GM12864 (cell line): ENCODE measurements around the gene LAT.

ENCODE experiments used
- DNase-seq: peaks from one replicate; pipeline ENCODE4 v3.0.0-alpha.2; 2011; ENCODE audit warnings: low read depth
- H3K4me3 ChIP-seq: 2 replicates; pipeline ENCODE4 v1.5.1; 2011; ENCODE audit warnings: mild to moderate bottlenecking, low read depth, low read length, control low read depth
- TF ChIP-seq, protein P1 (sequence below): IDR thresholded peaks from 2 replicates; pipeline ENCODE4 v1.5.1; 2011; ENCODE audit warnings: low read depth, mild to moderate bottlenecking, moderate library complexity, low read length, control low read depth, inconsistent platforms; ENCODE audit errors: missing control alignments

The LAT gene

DNA sequence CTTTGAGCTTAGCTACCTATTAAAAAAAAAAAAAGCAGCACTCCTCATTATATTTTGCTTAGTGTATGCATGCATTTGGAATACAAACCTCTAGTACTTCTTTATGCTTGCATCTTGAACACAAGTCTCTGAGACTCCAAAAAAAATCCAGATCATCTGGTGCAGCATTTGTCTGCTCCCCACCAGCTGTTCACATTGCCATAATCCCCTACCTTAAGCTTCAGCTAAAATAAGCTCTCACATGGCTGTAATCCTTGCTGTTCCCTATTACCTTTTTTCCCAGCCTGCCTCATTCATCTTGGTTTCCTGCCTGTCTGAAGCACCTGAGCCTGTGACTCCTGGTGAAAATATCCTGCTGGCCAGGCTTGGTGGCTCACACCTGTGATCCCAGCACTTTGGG lies 41.6 kb upstream of the LAT start:
- H3K4me3 ChIP-seq, result no peak overlapping the region
- no peak for DNase-seq
- TF ChIP-seq, protein P1, sequence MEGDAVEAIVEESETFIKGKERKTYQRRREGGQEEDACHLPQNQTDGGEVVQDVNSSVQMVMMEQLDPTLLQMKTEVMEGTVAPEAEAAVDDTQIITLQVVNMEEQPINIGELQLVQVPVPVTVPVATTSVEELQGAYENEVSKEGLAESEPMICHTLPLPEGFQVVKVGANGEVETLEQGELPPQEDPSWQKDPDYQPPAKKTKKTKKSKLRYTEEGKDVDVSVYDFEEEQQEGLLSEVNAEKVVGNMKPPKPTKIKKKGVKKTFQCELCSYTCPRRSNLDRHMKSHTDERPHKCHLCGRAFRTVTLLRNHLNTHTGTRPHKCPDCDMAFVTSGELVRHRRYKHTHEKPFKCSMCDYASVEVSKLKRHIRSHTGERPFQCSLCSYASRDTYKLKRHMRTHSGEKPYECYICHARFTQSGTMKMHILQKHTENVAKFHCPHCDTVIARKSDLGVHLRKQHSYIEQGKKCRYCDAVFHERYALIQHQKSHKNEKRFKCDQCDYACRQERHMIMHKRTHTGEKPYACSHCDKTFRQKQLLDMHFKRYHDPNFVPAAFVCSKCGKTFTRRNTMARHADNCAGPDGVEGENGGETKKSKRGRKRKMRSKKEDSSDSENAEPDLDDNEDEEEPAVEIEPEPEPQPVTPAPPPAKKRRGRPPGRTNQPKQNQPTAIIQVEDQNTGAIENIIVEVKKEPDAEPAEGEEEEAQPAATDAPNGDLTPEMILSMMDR, result no peak

DNA sequence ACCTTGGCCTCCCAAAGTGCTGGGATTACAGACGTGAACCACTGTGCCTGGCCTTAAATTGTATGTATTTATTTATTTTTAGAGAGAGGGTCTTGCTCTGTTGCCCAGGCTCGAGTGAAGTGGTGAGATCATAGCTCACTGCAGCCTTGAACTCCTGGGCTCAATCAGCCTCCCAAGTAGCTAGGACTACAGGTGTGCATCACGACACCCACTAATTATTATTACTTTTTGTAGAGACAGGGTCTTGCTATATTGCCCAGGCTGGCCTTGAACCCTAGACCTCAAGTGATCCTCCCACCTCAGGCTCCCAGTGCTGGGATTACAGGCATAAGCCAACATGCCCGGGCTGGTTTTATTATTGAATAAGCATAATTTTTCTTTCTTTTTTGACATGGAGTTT lies 38.2 kb upstream of the LAT start:
- no peak overlapping the region for H3K4me3 ChIP-seq
- DNase-seq, result no peak
- TF ChIP-seq, protein P1, result no peak

DNA sequence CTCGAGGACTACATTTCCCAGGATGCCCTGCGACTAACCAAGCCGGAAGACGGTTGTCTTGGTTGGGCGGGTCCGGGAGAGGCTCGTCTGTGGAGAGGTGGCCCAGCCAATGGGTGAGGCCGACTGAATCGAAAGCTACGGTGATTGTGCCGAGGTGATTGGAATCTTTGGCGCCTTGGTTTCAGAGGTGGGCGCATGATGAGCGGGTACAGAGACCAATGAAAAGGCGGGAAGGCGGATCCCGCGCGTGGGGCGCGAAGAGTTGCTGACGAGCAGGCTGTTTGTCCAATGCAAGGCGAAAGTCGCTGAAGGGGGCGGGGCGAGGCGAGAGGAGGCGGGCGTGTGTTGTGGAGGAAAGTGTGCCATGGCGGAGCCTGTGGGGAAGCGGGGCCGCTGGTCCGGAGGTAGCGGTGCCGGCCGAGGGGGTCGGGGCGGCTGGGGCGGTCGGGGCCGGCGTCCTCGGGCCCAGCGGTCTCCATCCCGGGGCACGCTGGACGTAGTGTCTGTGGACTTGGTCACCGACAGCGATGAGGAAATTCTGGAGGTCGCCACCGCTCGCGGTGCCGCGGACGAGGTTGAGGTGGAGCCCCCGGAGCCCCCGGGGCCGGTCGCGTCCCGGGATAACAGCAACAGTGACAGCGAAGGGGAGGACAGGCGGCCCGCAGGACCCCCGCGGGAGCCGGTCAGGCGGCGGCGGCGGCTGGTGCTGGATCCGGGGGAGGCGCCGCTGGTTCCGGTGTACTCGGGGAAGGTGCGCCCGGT lies 34.0 kb upstream of the LAT start, which contains the start of gene NFATC2IP:
Gene NFATC2IP (plus strand): TSS at position 290 of the 762 bp plus-strand sequence. CDS start 75 bp downstream, at position 365.
- TF ChIP-seq, protein P1, result no peak
- peak; percentile 100 for DNase-seq
- H3K4me3 ChIP-seq, result peak within 1 kb of the TSS; percentile 99

DNA sequence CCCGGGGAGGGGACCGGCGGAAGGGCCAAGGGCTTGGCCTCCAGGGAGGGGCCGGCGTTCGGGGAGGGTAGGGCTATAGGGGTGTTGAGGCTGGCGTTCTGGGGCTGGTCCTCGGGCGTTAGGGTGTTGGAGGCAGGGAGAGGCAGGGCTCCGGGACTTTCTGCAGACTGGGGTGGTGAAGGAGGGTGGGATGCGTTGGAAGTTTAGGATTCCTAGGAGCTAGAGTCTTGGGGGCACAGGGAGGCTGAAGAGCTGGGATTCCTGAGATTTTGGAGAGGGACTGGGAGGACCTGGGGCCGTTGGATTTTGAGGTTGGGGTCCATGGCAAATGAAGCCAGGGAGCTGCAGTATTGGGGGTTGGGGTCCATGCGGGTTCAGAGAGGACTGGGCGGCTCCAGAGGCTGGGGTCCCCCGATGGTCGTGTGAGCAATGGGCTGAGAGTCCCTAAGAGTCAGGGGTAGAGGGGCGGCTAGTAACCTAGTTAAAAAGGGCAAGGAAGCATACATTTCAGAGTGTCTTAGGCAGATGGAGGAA lies 33.4 kb upstream of the LAT start:
- no peak for DNase-seq
- TF ChIP-seq, protein P1, result no peak

DNA sequence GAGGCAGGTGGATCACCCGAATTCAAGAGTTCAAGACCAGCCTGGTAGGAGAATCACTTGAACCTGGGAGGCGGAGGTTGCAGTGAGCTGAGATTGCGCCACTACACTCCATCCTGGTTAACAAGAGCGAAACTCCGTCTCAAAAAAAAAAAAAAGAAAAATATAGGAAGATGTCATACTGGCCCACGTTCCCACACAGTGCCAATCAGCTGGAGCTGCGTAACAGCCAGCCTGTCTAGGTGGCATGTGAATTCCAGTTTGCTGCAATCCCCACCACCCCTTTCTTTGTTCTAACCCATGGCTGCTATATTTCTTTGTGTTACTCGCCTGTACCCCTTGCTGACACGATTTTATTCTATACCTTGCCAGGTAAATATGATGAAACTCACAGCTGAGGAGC lies 26.6 kb upstream of the LAT start:
- no peak for DNase-seq
- TF ChIP-seq, protein P1, result no peak
- no peak overlapping the region for H3K4me3 ChIP-seq

More for the DNA sequence above, 33.4 kb upstream of the LAT start:
- peak overlapping the region; percentile 99 for H3K4me3 ChIP-seq

DNA sequence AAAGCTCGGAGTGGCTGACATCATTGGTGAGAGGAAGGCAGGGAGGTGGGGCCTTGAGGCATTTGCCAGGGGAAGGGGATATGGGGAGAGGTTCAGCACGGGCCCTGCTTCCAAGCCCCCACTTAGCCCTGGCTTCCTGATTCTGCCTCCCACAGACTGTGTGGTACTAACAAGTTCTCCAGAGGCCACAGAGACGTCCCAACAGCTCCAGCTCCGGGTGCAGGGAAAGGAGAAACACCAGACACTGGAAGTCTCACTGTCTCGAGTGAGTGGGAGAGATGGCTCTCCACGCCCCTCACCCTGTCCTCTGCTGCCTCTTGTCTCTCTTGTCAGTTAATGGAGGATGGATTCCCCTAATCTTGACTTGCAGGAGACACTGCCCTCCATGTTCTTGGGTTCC lies 26.0 kb upstream of the LAT start:
- TF ChIP-seq, protein P1, result no peak

More for the DNA sequence above, 26.0 kb upstream of the LAT start:
- H3K4me3 ChIP-seq, result no peak overlapping the region
- DNase-seq, result no peak
